ENCODE measurements around the gene C4orf50.

The C4orf50 gene

GRCh38 chr4:5917672-5918071 is 100.6 kb downstream of the C4orf50 start:
- DNase-seq = no peak

- no peak for DNase-seq
Observed at GRCh38 chr4:5916229-5916628, 102.0 kb downstream of the C4orf50 start.

GRCh38 chr4:5913454-5913853 is 104.8 kb downstream of the C4orf50 start:
- no peak for DNase-seq

GRCh38 chr4:5912614-5913019 is 105.6 kb downstream of the C4orf50 start:
- no peak for DNase-seq

GRCh38 chr4:5908876-5909427 is 109.3 kb downstream of the C4orf50 start:
- no peak for DNase-seq

- no peak for DNase-seq
Observed at GRCh38 chr4:5906191-5906590, 112.0 kb downstream of the C4orf50 start.

GRCh38 chr4:5905714-5906113 is 112.5 kb downstream of the C4orf50 start:
- DNase-seq = no peak

- no peak for DNase-seq
Observed at GRCh38 chr4:5900844-5901243, 117.4 kb downstream of the C4orf50 start.

- DNase-seq = no peak
Observed at GRCh38 chr4:5899881-5900280, 118.3 kb downstream of the C4orf50 start.

GRCh38 chr4:5899396-5899795 is 118.8 kb downstream of the C4orf50 start:
- no peak for DNase-seq

- DNase-seq = no peak
Observed at GRCh38 chr4:5897674-5898073, 120.6 kb downstream of the C4orf50 start.

- DNase-seq = no peak
Observed at GRCh38 chr4:5895287-5895686, 122.9 kb downstream of the C4orf50 start.

GRCh38 chr4:5894266-5894665 is 124.0 kb downstream of the C4orf50 start:
- no peak for DNase-seq

- DNase-seq = no peak
Observed at GRCh38 chr4:5893591-5893990, 124.6 kb downstream of the C4orf50 start.

GRCh38 chr4:5893004-5893580 is 125.1 kb downstream of the C4orf50 start, which contains the start of gene CRMP1:
CRMP1 (minus strand) TSS chr4:5893086; CDS start chr4:5892969, 117 bp downstream.
- DNase-seq = peak in 2 of 4 experiments; percentile 9 to 10

GRCh38 chr4:5892323-5893003 is 125.8 kb downstream of the C4orf50 start:
- no peak for DNase-seq

GRCh38 chr4:5891563-5892322 is 126.5 kb downstream of the C4orf50 start:
- no peak for DNase-seq

- DNase-seq = no peak
Observed at GRCh38 chr4:5890063-5890727, 128.0 kb downstream of the C4orf50 start.

GRCh38 chr4:5889002-5889696 is 129.1 kb downstream of the C4orf50 start:
- no peak for DNase-seq

GRCh38 chr4:5888222-5889001 is 129.8 kb downstream of the C4orf50 start:
- no peak for DNase-seq
